Hepatocyte (in vitro differentiated cells): ENCODE measurements around the gene SGMS2. TPM values are rescaled to one million over a fixed set of nuclear protein-coding genes. Genes with fewer than 3 reads are reported as not detected.

Experiments used
- DNase-seq: peaks from one replicate; pipeline ENCODE4 v3.0.0-alpha.2; 2016; ENCODE audit warnings: low spot score
- H2AFZ ChIP-seq: fragments of 200-600 bp; sonication (generic); 2 replicates; pipeline ENCODE4 v1.6.0; 2016; ENCODE audit warnings: antibody characterized with exemption, mild to moderate bottlenecking
- H3K27ac ChIP-seq: fragments of 200-600 bp; sonication (generic); 2 replicates; pipeline ENCODE4 v1.5.1; 2016; ENCODE audit warnings: mild to moderate bottlenecking
- H3K27me3 ChIP-seq: fragments of 200-600 bp; sonication (generic); 2 replicates; pipeline ENCODE4 v1.6.1; 2016
- H3K36me3 ChIP-seq: fragments of 200-600 bp; sonication (generic); replicated peaks from 2 replicates; pipeline ENCODE4 v1.5.1; 2016; ENCODE audit warnings: low read depth; ENCODE audit not compliant: insufficient read depth
- H3K4me1 ChIP-seq: fragments of 200-600 bp; sonication (generic); 2 replicates; pipeline ENCODE4 v1.5.1; 2016; ENCODE audit warnings: mild to moderate bottlenecking, moderate library complexity; ENCODE audit not compliant: insufficient read depth
- H3K4me2 ChIP-seq: fragments of 200-600 bp; sonication (generic); 2 replicates; pipeline ENCODE4 v1.6.0; 2016
- H3K4me3 ChIP-seq: fragments of 200-600 bp; sonication (generic); 2 replicates; pipeline ENCODE4 v1.5.1; 2016; ENCODE audit warnings: mild to moderate bottlenecking
- H3K79me2 ChIP-seq: fragments of 200-600 bp; sonication (generic); 2 replicates; pipeline ENCODE4 v1.6.0; 2017; ENCODE audit warnings: mild to moderate bottlenecking
- H3K9me2 ChIP-seq: fragments of 200-600 bp; sonication (generic); replicated peaks from 2 replicates; pipeline ENCODE4 v1.6.0; 2017; ENCODE audit warnings: mild to moderate bottlenecking; ENCODE audit not compliant: insufficient read depth
- H3K9me3 ChIP-seq: fragments of 200-600 bp; sonication (generic); 2 replicates; pipeline ENCODE4 v1.5.1; 2016; ENCODE audit warnings: low read depth, mild to moderate bottlenecking
- H4K20me1 ChIP-seq: fragments of 200-600 bp; sonication (generic); 2 replicates; pipeline ENCODE4 v1.6.0; 2016; ENCODE audit warnings: mild to moderate bottlenecking; ENCODE audit not compliant: insufficient read depth, poor library complexity, severe bottlenecking
- EZH2 ChIP-seq: fragments of 200-600 bp; sonication (generic); IDR thresholded peaks from 2 replicates; pipeline ENCODE4 v1.6.1; 2016; ENCODE audit warnings: antibody characterized with exemption, mild to moderate bottlenecking, borderline replicate concordance
- EZH2phosphoT487 ChIP-seq: fragments of 200-600 bp; sonication (generic); IDR thresholded peaks from one replicate; pipeline ENCODE4 v1.6.1; 2018; ENCODE audit warnings: antibody characterized with exemption, mild to moderate bottlenecking, low read depth, moderate library complexity; ENCODE audit not compliant: unreplicated experiment, severe bottlenecking
- WGBS: methylation state at CpG from one replicate; pipeline ENCODE4 v1.1.6; 2016; ENCODE audit warnings: low lambda C conversion rate; ENCODE audit errors: missing lambda C conversion rate; 5-methylcytosine and 5-hydroxymethylcytosine counted together
- polyA plus RNA-seq: library from polyadenylated mRNA; unstranded; fragments of >200 nt; fragmentation: Nextera tagmentation; extraction: Ambion mirVana; gene quantifications from 2 replicates; pipeline ENCODE4 v1.2.1, GENCODE V29; 2016
- total RNA-seq: library from RNA; depleted of rRNA; stranded (reverse); fragments of >200 nt; gene quantifications from 2 replicates; pipeline ENCODE4 v1.2.3, GENCODE V29; 2014
- TF ChIP-seq, protein P1 (sequence below): fragments of 200-600 bp; sonication (generic); IDR thresholded peaks from 2 replicates; pipeline ENCODE4 v1.5.1; 2016; ENCODE audit warnings: antibody characterized with exemption, mild to moderate bottlenecking; ENCODE audit not compliant: poor library complexity

Gene SGMS2
- total and polyA plus RNA-seq, 2 experiments from 2014 or later = 33.1 to 75.7 TPM

DNA sequence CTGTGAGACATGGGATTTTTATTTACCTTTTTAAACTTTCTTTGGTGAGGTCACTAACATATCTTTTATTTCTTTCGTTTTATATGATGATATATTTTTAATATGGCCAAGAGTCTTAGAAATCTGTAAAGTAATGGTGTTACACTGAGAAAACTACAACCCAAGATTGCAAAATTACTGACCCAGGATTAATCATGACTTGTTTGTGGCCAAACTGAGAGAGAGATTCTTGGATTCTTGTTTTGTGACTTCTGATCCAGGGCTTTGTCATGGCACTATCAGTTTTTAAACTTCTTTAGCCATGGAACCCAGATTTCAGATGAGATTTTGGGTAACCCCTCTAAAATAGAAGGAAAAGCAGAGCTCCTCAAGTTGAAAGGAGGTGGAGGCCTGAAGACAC lies 42.0 kb downstream of the SGMS2 start:
- H3K9me2 ChIP-seq = no peaks in the 10 kb centered on the region
- 96% methylated on average over 1 of the region's 1 CpG for WGBS
- H3K4me3 ChIP-seq = no peak overlapping the region
- H3K79me2 ChIP-seq = no peaks in the 10 kb centered on the region
- no peaks in the 10 kb centered on the region for H3K9me3 ChIP-seq
- H3K4me1 ChIP-seq = peaks cover 4% of the 10 kb centered on the region
- no peaks in the 10 kb centered on the region for H3K27me3 ChIP-seq
- H4K20me1 ChIP-seq = no peaks in the 10 kb centered on the region
- H3K36me3 ChIP-seq = no peaks in the 10 kb centered on the region
- H2AFZ ChIP-seq = no peak overlapping the region
- TF ChIP-seq, protein P1, sequence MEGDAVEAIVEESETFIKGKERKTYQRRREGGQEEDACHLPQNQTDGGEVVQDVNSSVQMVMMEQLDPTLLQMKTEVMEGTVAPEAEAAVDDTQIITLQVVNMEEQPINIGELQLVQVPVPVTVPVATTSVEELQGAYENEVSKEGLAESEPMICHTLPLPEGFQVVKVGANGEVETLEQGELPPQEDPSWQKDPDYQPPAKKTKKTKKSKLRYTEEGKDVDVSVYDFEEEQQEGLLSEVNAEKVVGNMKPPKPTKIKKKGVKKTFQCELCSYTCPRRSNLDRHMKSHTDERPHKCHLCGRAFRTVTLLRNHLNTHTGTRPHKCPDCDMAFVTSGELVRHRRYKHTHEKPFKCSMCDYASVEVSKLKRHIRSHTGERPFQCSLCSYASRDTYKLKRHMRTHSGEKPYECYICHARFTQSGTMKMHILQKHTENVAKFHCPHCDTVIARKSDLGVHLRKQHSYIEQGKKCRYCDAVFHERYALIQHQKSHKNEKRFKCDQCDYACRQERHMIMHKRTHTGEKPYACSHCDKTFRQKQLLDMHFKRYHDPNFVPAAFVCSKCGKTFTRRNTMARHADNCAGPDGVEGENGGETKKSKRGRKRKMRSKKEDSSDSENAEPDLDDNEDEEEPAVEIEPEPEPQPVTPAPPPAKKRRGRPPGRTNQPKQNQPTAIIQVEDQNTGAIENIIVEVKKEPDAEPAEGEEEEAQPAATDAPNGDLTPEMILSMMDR = no peak
- no peak for TF ChIP-seq EZH2phosphoT487
- no peak for TF ChIP-seq EZH2
- DNase-seq = no peak
- H3K4me2 ChIP-seq = no peak overlapping the region
- no peak overlapping the region for H3K27ac ChIP-seq

DNA sequence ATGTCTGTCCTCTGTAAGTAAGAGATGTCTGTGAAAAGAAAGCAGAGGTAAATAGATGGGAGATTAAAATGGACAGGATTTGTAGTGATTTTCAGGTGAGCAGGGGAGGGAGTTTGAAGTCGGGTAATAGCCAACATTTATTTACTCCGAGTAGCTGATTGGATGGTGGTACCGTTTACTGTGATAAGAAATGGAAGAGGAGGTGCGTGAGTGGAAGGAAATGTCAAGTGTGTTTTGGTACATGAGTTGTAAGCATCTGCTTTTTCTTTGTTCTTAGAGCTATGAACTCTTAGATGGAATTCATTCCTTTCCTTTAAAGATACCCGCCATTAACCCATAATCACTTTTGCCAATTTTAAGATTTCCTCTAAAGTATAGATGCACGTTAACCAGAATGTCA lies 45.5 kb downstream of the SGMS2 start:
- TF ChIP-seq EZH2 = no peak
- TF ChIP-seq EZH2phosphoT487 = no peak
- TF ChIP-seq, protein P1 = no peak

DNA sequence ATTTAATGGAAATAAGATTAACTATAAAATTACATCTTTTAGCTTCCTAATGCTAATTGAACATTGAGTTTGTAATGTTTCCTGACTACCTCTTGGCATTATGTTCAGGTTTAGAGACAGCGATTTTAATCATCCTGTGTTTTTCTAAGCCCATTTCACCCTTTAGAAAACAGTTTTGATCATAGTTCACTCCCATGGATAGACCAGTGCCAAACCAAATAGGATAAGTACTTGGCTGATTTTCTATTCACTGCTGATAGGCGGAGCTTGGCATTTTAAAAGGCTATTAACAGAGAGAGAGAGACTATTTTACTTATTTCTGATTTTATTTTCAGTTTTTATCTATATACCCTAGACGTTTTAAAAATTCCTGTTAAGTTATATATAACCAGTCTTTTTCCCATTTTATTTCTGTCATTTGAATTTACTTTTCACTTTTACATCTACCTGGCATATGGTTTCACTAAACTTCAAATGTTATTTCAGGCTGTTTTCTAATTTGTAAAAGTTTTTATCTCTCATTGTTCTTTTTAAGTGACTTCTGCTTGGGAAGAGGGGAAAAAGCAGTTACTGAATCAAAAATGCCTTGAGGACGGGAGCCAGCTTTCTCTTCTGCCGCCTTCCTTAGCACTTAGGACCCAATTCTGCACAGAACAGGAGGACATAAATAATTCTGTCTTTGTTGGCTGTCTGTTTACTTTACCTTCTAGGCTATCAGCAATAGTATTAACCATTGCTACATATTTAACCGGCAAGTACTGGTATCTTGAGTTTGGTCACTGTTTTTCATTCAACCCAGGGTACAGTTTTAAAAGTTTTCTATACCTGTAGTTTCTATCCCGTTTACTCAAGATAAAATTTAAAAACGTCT lies 46.4 kb downstream of the SGMS2 start:
- no peak for DNase-seq
- WGBS = 41% methylated on average over 8 of the region's 8 CpGs

More for the DNA sequence above, 45.5 kb downstream of the SGMS2 start:
- Histone ChIP-seq H3K27ac (no peak overlapping the region), H3K4me2 (no peak overlapping the region), H3K9me2 (no peaks in the 10 kb centered on the region), H4K20me1 (no peaks in the 10 kb centered on the region), H3K9me3 (no peaks in the 10 kb centered on the region), H3K36me3 (no peaks in the 10 kb centered on the region), H3K4me1 (no peaks in the 10 kb centered on the region), H3K79me2 (peaks cover 2% of the 10 kb centered on the region), H2AFZ (no peak overlapping the region), H3K27me3 (no peaks in the 10 kb centered on the region), H3K4me3 (no peak overlapping the region)
- 82% methylated on average over 6 of the region's 6 CpGs for WGBS
- no peak for DNase-seq

More for the DNA sequence above, 46.4 kb downstream of the SGMS2 start:
- Histone ChIP-seq H3K4me1 (no peaks in the 10 kb centered on the region), H4K20me1 (no peaks in the 10 kb centered on the region), H3K4me2 (peak overlapping the region; percentile 62), H2AFZ (no peak overlapping the region), H3K36me3 (no peaks in the 10 kb centered on the region), H3K27me3 (no peaks in the 10 kb centered on the region), H3K4me3 (no peak overlapping the region), H3K9me2 (no peaks in the 10 kb centered on the region), H3K79me2 (peaks cover 2% of the 10 kb centered on the region), H3K9me3 (no peaks in the 10 kb centered on the region), H3K27ac (no peak overlapping the region)
- TF ChIP-seq, protein P1 = no peak
- TF ChIP-seq EZH2phosphoT487 (no peak), EZH2 (no peak)
